Activated CD4-positive, alpha-beta T cell treated with anti-CD3 and anti-CD28 coated beads, Interleukin-2, Interleukin-4, amounts not matched to agents 100 ng/mL and 50 ng/mL, durations not matched to agents 16 hours and 8 hours (primary cell): ENCODE data around the gene CYP21A2.
"Not testable (repeated sequence)": the region's sequence is repeated elsewhere in the genome, so short reads cannot be mapped to it uniquely, and the experiment has no call there.

ENCODE experiments used
- DNase-seq: peaks from one replicate; pipeline ENCODE4 v3.0.0-alpha.2; 2020; ENCODE audit warnings: low spot score

CYP21A2 gene

DNA sequence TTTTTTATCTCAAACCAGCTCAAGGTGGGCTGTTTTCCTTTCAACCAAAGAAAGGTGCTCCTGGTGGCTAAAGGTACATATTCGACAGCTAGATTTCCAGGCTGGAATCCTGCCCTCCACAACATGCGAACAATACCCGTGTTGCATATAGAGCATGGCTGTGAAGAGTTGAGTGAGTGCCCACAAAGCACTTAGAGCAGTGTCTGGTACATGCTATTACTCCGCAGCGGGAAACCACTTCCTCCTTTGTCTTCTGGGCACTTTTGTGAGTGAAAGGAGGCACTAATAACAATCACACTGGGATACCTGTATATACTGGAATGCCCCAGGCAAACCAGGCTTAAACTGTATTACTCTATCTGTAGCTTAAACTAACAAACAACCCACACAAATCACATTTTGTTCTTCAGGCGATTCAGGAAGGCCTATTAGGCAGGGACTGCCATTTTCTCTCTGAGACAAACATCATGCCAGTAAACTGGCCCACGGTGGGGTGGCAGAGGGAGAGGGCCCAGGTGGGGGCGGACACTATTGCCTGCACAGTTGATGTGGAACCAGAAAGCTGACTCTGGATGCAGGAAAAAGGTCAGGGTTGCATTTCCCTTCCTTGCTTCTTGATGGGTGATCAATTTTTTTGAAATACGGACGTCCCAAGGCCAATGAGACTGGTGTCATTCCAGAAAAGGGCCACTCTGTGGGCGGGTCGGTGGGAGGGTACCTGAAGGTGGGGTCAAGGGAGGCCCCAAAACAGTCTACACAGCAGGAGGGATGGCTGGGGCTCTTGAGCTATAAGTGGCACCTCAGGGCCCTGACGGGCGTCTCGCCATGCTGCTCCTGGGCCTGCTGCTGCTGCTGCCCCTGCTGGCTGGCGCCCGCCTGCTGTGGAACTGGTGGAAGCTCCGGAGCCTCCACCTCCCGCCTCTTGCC is at the start of gene CYP21A2:
Gene CYP21A2 (plus strand): TSS at position 818 of the 927 bp plus-strand sequence. CDS start 8 bp downstream, at position 826.
- not testable (repeated sequence) for DNase-seq

DNA sequence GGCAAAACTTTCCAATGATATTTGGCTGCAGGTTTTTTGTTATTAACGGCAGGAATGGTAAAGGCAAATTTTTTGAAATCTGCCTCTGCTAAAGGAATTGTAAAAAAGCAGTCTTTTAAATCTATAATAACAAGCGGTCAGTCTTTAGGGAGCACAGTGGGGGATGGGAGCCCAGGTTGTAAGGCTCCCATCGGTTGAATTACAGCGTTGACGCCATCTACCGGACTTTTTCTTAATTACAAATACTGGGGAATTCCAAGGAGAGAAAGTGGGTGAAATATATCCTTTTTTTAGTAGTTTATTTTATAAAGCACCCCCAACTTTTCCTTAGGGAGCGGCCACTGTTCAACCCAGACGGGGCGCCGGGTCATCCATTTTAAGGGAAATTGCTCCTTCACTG is 48.9 kb upstream of the CYP21A2 start:
- DNase-seq, result not testable (repeated sequence)

DNA sequence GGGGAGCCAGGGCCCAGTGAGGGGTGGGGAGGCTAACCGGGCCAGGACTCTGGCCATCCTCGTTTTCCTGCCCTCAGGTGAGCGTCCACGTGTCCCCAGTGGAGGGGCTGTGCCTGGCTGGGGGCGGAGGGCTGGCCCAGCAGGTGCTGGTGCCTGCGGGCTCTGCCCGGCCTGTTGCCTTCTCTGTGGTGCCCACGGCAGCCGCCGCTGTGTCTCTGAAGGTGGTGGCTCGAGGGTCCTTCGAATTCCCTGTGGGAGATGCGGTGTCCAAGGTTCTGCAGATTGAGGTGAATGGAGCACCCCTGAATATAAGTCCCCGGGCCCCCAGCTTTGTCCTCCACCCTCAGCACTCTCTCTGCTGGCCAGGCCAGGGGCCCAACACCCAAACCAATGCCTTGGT is 43.8 kb upstream of the CYP21A2 start:
- DNase-seq, result not testable (repeated sequence)

DNA sequence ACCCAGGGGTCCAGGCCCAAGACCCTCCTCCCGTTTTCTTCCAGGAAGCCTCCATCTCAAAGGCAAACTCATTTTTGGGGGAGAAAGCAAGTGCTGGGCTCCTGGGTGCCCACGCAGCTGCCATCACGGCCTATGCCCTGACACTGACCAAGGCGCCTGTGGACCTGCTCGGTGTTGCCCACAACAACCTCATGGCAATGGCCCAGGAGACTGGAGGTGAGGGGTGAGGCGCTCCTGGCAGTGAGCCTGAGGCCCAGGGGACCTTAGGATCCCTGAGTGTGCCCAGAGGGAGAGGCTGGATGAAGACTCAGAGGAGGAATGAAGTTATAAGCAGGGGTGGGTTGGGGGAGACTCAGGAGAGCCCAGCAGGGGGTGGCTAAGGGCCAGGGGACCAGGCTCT is 41.8 kb upstream of the CYP21A2 start:
- not testable (repeated sequence) for DNase-seq

DNA sequence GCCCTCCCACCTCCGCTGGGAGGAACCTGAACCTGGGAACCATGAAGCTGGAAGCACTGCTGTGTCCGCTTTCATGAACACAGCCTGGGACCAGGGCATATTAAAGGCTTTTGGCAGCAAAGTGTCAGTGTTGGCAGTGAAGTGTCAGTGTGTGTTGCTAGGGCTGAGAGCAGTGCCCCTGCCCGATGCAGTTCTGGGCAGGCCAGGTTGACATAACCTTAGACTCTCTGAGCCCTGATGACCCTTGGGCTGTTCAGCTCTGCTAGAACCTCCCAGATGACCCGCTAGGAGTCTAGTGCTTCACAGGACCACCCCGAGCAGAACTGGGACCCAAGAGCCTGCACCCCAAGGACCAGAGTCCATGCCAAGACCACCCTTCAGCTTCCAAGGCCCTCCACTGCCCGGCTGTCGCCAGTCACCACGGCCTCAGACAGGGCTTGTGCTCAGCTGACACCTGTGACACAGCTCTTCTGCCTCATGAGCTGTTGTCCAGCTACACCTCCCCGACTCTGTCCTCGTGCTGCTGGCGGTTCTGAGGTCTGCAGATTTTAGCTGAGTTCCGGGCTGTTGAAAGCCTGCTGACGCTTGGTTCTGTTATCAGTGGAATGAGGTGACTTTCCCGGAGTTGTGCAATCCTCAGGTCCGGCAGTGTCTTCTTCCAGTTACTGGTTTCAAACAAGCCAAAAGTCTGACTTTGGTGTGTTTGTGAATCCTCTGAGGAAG is 35.5 kb upstream of the CYP21A2 start:
- not testable (repeated sequence) for DNase-seq

DNA sequence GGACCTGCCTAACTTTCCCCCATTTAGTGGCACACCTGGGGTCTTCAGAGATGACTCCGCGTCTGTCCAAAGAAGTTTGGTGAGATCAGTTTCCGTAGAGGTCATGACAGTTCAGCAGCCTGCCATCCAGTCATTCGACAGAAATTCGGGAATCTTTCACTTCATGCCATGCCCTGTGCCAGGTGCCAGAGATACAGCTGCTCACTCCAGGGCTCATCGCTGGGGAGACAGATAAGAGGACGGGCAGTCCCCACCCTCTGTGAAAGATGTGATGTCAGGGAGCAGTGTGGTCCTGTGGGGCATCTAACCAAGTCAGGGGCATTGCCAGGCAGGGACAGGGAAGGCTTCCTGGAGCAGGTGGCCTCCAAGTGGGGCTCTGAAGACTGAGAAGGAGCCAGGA is 34.9 kb upstream of the CYP21A2 start:
- DNase-seq, result not testable (repeated sequence)

DNA sequence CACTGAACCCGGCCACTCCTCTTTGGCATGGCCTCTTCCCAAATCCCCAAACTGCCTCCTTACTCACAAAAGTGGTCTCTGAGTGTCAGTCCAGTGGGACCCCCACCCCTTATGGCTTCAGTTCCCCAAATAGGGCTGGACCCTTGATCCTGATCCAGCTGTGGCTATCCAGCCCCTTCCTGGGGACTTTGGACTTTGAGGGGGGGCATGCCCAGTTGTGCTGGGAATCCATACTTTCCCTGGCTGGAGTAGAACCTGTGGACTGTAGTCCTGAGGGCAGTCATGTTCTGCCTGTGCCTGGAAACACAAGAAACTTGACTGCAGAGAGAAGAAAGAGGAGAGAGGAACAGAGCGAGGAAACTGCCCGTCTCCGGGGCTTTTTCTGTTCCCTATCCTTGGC is 33.8 kb upstream of the CYP21A2 start:
- not testable (repeated sequence) for DNase-seq

DNA sequence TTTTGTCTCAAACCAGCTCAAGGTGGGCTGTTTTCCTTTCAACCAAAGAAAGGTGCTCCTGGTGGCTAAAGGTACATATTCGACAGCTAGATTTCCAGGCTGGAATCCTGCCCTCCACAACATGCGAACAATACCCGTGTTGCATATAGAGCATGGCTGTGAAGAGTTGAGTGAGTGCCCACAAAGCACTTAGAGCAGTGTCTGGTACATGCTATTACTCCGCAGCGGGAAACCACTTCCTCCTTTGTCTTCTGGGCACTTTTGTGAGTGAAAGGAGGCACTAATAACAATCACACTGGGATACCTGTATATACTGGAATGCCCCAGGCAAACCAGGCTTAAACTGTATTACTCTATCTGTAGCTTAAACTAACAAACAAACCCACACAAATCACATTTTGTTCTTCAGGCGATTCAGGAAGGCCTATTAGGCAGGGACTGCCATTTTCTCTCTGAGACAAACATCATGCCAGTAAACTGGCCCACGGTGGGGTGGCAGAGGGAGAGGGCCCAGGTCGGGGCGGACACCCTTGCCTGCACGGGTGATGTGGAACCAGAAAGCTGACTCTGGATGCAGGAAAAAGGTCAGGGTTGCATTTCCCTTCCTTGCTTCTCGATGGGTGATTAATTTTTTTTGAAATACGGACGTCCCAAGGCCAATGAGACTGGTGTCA is 33.2 kb upstream of the CYP21A2 start:
- not testable (repeated sequence) for DNase-seq

DNA sequence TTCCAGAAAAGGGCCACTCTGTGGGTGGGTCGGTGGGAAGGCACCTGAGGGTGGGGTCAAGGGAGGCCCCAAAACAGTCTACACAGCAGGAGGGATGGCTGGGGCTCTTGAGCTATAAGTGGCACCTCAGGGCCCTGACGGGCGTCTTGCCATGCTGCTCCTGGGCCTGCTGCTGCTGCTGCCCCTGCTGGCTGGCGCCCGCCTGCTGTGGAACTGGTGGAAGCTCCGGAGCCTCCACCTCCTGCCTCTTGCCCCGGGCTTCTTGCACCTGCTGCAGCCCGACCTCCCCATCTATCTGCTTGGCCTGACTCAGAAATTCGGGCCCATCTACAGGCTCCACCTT is 32.7 kb upstream of the CYP21A2 start:
- not testable (repeated sequence) for DNase-seq

DNA sequence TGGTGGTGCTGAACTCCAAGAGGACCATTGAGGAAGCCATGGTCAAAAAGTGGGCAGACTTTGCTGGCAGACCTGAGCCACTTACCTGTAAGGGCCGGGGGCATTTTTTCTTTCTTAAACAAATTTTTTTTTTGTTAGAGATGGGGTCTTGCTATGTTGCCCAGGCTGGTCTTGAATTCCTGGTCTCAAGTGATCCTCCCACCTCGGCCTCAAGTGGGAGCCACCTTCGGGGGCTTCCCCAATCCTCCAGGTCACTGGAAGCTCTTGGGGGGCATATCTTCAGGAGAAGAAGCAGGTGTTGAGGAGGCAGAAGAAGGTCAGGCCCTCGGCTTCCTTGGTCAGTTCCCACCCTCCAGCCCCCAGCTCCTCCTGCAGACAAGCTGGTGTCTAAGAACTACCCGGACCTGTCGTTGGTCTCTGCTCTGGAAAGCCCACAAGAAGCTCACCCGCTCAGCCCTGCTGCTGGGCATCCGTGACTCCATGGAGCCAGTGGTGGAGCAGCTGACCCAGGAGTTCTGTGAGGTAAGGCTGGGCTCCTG is 32.2 kb upstream of the CYP21A2 start:
- DNase-seq, result not testable (repeated sequence)

DNA sequence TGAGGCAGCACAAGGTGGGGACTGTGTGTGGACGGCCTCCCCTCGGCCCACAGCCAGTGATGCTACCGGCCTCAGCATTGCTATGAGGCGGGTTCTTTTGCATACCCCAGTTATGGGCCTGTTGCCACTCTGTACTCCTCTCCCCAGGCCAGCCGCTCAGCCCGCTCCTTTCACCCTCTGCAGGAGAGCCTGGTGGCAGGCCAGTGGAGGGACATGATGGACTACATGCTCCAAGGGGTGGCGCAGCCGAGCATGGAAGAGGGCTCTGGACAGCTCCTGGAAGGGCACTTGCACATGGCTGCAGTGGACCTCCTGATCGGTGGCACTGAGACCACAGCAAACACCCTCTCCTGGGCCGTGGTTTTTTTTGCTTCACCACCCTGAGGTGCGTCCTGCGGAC is 31.1 kb upstream of the CYP21A2 start:
- not testable (repeated sequence) for DNase-seq

DNA sequence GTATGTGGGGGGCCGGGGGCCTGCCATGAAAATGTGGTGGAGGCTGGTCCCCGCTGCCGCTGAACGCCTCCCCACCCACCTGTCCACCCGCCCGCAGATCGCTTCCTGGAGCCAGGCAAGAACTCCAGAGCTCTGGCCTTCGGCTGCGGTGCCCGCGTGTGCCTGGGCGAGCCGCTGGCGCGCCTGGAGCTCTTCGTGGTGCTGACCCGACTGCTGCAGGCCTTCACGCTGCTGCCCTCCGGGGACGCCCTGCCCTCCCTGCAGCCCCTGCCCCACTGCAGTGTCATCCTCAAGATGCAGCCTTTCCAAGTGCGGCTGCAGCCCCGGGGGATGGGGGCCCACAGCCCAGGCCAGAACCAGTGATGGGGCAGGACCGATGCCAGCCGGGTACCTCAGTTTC is 30.2 kb upstream of the CYP21A2 start:
- DNase-seq, result not testable (repeated sequence)

DNA sequence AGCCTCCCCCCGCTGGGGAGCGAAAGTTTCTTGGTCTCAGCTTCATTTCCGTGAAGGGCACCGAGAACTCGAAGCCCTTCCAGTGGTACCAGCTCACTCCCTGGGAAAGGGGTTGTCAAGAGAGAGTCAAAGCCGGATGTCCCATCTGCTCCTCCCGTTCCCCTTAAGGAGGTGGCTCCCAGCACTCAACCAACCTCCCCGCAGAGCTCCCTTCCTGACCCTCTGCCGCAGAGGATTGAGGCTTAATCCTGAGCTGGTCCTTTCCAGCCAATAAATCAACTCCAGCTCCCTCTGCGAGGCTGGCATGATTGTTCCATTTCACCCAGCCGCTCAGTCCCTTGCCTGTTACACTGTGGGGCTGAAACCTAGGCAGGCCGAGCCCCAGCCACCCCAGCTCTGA is 29.6 kb upstream of the CYP21A2 start:
- DNase-seq, result not testable (repeated sequence)

DNA sequence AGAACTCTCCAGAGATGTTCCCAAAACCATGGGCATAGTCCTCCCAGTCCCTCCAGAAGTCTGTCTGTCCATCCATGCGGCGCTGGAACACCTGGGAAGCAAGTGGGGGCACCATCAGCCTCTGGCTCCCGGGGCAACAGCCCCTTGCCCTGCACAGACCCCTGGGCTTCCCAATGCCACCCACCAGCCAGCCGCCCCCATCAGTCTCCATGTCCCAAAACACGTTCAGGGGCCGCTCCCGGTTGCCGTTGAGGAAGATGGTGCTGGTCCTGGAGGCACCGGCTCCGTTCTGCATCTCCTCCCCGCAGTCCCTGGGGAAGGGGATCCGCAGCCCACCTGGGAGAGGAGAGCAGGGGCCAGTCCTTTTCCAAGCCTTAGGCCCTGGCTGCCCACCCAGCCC is 28.7 kb upstream of the CYP21A2 start:
- not testable (repeated sequence) for DNase-seq

DNA sequence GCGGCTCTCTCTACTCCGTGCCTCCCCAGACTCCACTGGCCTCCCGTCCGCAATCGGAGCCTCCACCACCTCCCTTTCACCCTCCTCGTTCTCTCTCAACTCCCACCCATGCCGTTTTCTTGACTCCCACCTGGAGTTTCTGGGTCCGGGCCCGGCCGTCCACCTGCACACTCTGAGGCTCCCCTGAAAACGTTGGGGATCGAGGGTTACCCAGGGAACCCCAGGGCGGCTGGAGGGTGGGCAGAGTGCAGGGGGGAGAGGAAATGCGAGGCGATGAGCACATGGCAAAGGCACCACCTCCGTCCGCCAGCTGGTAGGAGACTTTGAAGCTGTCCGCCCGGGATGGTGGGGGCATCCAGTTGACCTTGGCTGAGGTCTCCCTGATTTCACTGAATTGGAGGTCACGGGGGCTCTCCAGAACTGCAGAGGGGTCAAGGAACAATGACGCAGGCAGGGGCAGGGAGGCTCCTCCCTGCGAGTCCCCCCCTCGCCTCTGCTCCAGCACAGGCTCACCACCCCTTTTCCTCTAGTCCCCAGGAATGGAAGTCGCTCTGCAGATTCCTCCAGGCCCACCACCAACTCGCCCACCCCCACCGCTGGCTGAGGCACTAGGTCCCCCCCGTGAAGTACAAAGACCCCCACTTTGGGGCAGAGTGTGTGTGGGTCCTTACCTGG is 27.2 kb upstream of the CYP21A2 start:
- not testable (repeated sequence) for DNase-seq

DNA sequence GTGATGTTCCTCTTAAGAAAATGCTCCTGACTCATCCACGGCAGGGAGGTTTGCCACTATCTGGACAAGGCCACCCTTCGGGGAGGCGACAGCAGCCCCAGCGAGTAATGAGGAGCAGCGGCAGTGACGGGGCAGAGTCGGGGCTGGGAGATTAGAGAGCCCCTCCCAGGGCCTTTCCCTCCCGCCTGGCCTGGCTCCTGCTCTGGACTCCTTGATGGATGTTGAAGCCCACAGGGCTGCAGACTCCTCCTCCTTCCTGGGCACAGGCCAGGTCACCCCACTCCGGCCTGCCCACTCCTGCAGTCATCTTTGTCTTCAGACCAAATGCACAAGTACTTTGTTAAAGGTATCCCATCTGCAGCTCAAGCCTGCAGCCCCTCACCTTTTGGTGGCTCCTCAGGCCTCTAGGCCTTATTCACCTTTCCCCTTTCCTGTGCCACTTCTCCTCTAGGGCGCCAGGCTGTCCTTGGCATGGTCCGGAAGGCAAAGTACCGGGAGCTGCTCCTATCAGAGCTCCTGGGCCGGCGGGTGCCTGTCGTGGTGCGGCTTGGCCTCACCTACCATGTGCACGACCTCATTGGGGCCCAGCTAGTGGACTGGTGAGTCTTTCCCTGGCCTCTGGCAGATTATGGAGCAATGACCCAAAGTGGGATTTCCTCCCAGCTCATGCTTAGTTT is 25.1 kb upstream of the CYP21A2 start:
- not testable (repeated sequence) for DNase-seq

DNA sequence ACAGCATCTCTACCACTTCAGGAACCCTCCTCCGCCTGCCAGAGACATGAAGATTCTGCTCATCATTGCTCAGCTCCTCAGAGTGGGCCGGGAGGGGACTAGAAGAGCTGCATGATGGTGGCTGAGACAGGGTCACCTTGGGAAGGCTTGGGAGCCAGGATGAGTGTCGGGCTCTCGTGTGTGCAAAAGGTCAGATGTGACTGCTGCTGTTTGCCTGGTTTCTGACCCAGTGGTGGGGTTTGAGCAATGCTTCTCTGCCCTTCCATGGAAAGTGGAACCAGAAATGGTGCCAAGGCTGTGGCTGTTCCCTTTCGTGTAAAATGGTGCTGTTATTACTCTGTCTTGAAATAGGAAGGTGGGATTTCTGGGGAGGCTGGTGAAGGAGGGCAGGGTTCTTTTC is 24.5 kb upstream of the CYP21A2 start:
- not testable (repeated sequence) for DNase-seq

DNA sequence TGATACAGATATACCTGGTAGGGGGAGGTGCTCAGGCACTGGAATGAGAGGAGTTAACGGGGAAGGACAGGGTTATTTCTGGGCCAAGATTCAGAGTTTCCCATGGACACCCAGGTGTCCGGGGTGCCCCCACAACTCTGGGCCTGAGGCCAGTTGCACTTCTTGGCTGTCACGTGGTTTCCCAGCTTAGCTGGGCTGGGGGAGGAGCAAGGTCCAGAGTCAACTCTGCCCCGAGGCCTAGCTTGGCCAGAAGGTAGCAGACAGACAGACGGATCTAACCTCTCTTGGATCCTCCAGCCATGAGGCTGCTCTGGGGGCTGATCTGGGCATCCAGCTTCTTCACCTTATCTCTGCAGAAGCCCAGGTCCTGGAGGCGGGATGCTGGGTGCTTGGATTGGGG is 23.7 kb upstream of the CYP21A2 start, which contains the start of gene C4B:
Gene C4B (plus strand): TSS at position 249 of the 400 bp plus-strand sequence. CDS start 51 bp downstream, at position 300.
- not testable (repeated sequence) for DNase-seq

DNA sequence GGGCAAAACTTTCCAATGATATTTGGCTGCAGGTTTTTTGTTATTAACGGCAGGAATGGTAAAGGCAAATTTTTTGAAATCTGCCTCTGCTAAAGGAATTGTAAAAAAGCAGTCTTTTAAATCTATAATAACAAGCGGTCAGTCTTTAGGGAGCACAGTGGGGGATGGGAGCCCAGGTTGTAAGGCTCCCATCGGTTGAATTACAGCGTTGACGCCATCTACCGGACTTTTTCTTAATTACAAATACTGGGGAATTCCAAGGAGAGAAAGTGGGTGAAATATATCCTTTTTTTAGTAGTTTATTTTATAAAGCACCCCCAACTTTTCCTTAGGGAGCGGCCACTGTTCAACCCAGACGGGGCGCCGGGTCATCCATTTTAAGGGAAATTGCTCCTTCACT is 16.1 kb upstream of the CYP21A2 start:
- not testable (repeated sequence) for DNase-seq

DNA sequence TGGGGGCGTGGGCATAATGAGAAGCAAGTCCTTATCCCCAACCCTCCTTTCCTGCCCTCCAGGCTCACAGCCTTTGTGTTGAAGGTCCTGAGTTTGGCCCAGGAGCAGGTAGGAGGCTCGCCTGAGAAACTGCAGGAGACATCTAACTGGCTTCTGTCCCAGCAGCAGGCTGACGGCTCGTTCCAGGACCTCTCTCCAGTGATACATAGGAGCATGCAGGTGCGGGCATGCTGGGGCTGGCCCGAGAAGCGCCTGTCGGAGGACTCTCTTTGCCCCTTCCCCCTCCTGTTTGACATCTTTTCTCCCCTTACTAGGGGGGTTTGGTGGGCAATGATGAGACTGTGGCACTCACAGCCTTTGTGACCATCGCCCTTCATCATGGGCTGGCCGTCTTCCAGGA is 9.6 kb upstream of the CYP21A2 start:
- DNase-seq, result not testable (repeated sequence)

DNA sequence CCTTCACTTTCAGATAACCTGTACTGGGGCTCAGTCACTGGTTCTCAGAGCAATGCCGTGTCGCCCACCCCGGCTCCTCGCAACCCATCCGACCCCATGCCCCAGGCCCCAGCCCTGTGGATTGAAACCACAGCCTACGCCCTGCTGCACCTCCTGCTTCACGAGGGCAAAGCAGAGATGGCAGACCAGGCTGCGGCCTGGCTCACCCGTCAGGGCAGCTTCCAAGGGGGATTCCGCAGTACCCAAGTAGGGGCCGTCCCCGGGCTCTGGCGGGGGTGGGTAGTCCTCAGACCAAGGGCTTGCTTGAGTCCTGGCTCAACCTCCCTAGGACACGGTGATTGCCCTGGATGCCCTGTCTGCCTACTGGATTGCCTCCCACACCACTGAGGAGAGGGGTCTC is 8.7 kb upstream of the CYP21A2 start:
- not testable (repeated sequence) for DNase-seq
